ENCODE data around the gene SF3B6. TPM values are rescaled to one million over a fixed set of nuclear protein-coding genes. Genes with fewer than 3 reads are reported as not detected.

Gene SF3B6
- total and polyA plus RNA-seq, 9 of the 15 experiments (the other 6 are each of a cell fraction or from before 2014, with no cell fraction given) = 146 to 591 (median 295) TPM

DNA sequence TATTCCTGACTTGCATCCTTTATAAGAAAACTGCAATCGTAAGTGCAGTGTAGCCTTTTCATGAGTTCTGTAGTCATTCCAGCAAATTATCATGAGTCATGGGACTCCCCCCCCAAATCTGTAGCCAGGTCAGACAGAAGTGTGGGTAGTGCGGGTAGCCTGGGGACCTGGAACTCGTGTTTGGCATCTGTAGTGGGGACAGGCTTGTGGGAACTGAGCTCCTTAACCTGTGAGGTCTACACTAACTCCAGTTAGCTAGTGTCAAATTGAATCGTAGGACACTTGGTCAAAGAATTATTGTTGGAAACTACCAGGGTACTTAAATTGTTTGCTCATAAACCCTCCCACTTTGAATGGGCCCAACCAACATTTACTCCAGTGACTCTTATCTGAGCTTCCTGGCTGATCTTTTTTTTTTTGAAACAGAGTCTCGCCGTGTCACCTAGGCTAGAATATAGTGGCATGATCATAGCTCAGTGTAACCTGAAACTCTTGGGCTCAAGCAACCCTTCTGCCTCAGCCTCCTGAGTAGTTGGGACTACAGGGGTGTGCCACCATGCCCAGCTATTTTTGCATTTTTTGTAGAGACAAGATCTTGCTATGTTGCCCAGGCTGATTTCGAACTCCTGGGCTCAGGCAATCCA is 34.7 kb upstream of the SF3B6 start (continued):
- TF ChIP-seq RBM25 (IDR thresholded peaks at IDR 0.05; ENCODE audit: low read depth, low read length, severe bottlenecking) (no peak), ZNF140 (CRISPR knock-in tag; IDR thresholded peaks at IDR 0.05) (no peak), XRCC4 (IDR thresholded peaks at IDR 0.05; ENCODE audit: extremely low read depth, insufficient read depth, insufficient read length) (no peak), CBX8 (IDR thresholded peaks at IDR 0.05; ENCODE audit: borderline replicate concordance, extremely low read depth, low read depth, low read length, poor library complexity, severe bottlenecking) (no peak), L3MBTL2 (IDR thresholded peaks at IDR 0.05) (no peak), CXXC5 (CRISPR knock-in tag; IDR thresholded peaks at IDR 0.05) (no peak), ZBTB1 (CRISPR knock-in tag; IDR thresholded peaks at IDR 0.05; ENCODE audit: borderline replicate concordance, low read depth) (no peak)
- TF ChIP-seq, protein P1, sequence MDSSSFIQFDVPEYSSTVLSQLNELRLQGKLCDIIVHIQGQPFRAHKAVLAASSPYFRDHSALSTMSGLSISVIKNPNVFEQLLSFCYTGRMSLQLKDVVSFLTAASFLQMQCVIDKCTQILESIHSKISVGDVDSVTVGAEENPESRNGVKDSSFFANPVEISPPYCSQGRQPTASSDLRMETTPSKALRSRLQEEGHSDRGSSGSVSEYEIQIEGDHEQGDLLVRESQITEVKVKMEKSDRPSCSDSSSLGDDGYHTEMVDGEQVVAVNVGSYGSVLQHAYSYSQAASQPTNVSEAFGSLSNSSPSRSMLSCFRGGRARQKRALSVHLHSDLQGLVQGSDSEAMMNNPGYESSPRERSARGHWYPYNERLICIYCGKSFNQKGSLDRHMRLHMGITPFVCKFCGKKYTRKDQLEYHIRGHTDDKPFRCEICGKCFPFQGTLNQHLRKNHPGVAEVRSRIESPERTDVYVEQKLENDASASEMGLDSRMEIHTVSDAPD (CRISPR knock-in tag; IDR thresholded peaks at IDR 0.05) = no peak
- TF ChIP-seq, protein P2, sequence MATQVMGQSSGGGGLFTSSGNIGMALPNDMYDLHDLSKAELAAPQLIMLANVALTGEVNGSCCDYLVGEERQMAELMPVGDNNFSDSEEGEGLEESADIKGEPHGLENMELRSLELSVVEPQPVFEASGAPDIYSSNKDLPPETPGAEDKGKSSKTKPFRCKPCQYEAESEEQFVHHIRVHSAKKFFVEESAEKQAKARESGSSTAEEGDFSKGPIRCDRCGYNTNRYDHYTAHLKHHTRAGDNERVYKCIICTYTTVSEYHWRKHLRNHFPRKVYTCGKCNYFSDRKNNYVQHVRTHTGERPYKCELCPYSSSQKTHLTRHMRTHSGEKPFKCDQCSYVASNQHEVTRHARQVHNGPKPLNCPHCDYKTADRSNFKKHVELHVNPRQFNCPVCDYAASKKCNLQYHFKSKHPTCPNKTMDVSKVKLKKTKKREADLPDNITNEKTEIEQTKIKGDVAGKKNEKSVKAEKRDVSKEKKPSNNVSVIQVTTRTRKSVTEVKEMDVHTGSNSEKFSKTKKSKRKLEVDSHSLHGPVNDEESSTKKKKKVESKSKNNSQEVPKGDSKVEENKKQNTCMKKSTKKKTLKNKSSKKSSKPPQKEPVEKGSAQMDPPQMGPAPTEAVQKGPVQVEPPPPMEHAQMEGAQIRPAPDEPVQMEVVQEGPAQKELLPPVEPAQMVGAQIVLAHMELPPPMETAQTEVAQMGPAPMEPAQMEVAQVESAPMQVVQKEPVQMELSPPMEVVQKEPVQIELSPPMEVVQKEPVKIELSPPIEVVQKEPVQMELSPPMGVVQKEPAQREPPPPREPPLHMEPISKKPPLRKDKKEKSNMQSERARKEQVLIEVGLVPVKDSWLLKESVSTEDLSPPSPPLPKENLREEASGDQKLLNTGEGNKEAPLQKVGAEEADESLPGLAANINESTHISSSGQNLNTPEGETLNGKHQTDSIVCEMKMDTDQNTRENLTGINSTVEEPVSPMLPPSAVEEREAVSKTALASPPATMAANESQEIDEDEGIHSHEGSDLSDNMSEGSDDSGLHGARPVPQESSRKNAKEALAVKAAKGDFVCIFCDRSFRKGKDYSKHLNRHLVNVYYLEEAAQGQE (IDR thresholded peaks at IDR 0.05; ENCODE audit: borderline replicate concordance) = no peak
- TF ChIP-seq, protein P2 (CRISPR knock-in tag; IDR thresholded peaks at IDR 0.05; ENCODE audit: low read depth) = no peak
- TF ChIP-seq, protein P3, sequence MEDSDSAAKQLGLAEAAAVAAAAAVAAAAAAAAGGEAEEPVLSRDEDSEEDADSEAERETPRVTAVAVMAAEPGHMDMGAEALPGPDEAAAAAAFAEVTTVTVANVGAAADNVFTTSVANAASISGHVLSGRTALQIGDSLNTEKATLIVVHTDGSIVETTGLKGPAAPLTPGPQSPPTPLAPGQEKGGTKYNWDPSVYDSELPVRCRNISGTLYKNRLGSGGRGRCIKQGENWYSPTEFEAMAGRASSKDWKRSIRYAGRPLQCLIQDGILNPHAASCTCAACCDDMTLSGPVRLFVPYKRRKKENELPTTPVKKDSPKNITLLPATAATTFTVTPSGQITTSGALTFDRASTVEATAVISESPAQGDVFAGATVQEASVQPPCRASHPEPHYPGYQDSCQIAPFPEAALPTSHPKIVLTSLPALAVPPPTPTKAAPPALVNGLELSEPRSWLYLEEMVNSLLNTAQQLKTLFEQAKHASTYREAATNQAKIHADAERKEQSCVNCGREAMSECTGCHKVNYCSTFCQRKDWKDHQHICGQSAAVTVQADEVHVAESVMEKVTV (CRISPR knock-in tag; IDR thresholded peaks at IDR 0.05) = no peak
- TF ChIP-seq, protein P4, sequence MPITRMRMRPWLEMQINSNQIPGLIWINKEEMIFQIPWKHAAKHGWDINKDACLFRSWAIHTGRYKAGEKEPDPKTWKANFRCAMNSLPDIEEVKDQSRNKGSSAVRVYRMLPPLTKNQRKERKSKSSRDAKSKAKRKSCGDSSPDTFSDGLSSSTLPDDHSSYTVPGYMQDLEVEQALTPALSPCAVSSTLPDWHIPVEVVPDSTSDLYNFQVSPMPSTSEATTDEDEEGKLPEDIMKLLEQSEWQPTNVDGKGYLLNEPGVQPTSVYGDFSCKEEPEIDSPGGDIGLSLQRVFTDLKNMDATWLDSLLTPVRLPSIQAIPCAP (CRISPR knock-in tag; IDR thresholded peaks at IDR 0.05; ENCODE audit: borderline replicate concordance) = no peak
- TF ChIP-seq, protein P5, sequence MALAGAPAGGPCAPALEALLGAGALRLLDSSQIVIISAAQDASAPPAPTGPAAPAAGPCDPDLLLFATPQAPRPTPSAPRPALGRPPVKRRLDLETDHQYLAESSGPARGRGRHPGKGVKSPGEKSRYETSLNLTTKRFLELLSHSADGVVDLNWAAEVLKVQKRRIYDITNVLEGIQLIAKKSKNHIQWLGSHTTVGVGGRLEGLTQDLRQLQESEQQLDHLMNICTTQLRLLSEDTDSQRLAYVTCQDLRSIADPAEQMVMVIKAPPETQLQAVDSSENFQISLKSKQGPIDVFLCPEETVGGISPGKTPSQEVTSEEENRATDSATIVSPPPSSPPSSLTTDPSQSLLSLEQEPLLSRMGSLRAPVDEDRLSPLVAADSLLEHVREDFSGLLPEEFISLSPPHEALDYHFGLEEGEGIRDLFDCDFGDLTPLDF (CRISPR knock-in tag; IDR thresholded peaks at IDR 0.05) = no peak

Measured in K562 (cell line).